GM12892 (cell line): ENCODE data around the gene ITPR1.

ENCODE experiments used
- POLR2A ChIP-seq: IDR thresholded peaks from 2 replicates; pipeline ENCODE4 v1.6.1; 2011; ENCODE audit warnings: low read depth, low read length, control low read depth
- POLR2AphosphoS5 ChIP-seq: IDR thresholded peaks from 2 replicates; pipeline ENCODE4 v1.6.1; 2011; ENCODE audit warnings: low read depth, low read length, control low read depth

DNA sequence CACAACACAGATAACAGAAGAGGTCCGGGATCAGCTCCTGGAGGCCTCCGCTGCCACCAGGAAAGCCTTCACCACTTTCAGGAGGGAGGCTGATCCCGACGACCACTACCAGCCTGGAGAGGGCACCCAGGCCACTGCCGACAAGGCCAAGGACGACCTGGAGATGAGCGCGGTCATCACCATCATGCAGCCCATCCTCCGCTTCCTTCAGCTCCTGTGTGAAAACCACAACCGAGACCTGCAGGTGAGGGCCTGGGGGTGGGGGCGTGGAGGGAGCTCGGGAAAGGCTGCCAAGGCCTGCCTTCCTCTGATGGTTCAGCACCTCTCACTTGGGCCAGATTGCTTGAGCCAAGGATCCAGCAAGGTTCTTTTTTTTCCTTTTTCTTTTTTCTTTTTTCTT, 275.4 kb downstream of the ITPR1 start:
- TF ChIP-seq POLR2AphosphoS5, result no peak
- TF ChIP-seq POLR2A, result no peak
